MM.1S (cell line): ENCODE results near the gene GHRH.

Experiments
- EZH2 ChIP-seq: fragments of 300-600 bp; sonication (generic); optimal IDR thresholded peaks from 2 replicates; pipeline ENCODE3; 2017; ENCODE audit warnings: low read depth, mild to moderate bottlenecking, antibody characterized with exemption, low read length, mixed read lengths
- EZH2phosphoT487 ChIP-seq: fragments of 300-600 bp; sonication (generic); IDR thresholded peaks from 2 replicates; pipeline ENCODE4 v1.6.1; 2018; ENCODE audit warnings: antibody characterized with exemption, low read length
- TF ChIP-seq, protein P1 (sequence below): fragments of 300-600 bp; sonication (generic); IDR thresholded peaks from 2 replicates; pipeline ENCODE4 v1.5.1; 2016; ENCODE audit warnings: antibody characterized with exemption, low read length, mixed read lengths

DNA sequence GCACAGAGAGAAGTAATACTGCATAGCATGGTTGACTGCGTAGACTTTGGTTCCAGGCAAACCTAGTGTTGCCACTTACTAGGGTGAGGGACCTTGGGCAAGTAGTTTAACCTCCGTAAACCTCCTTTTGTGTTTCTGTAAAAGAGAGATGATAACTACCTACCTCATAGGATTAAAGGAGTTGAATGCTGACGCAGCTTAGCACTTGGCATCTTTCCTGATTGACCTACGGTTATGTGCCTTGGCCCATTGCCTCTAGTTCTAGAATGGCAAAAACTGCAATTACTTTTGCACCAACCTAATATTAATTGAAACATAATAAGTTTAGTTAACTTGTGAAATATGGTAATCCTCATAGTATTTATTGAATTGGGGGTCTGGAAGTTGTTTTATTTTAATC lies 19.1 kb downstream of the GHRH start:
- TF ChIP-seq, protein P1, sequence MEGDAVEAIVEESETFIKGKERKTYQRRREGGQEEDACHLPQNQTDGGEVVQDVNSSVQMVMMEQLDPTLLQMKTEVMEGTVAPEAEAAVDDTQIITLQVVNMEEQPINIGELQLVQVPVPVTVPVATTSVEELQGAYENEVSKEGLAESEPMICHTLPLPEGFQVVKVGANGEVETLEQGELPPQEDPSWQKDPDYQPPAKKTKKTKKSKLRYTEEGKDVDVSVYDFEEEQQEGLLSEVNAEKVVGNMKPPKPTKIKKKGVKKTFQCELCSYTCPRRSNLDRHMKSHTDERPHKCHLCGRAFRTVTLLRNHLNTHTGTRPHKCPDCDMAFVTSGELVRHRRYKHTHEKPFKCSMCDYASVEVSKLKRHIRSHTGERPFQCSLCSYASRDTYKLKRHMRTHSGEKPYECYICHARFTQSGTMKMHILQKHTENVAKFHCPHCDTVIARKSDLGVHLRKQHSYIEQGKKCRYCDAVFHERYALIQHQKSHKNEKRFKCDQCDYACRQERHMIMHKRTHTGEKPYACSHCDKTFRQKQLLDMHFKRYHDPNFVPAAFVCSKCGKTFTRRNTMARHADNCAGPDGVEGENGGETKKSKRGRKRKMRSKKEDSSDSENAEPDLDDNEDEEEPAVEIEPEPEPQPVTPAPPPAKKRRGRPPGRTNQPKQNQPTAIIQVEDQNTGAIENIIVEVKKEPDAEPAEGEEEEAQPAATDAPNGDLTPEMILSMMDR, result no peak
- TF ChIP-seq EZH2 (no peak), EZH2phosphoT487 (no peak)
